Gastrocnemius medialis (tissue), 4 donors: ENCODE measurements around the gene REX1BD. TPM values are rescaled to one million over a fixed set of nuclear protein-coding genes. Genes with fewer than 3 reads are reported as not detected.

Experiments used
- ATAC-seq, 2 donors: fragments of 150-250 bp; one replicate each; pipeline ENCODE4 v1.9.1; 2016
- DNase-seq, 2 donors: peaks; one replicate each; pipeline ENCODE4 v3.0.0-alpha.2; 2019
- H3K27ac ChIP-seq, 4 donors: fragments of 200-600 bp; sonication (generic); 1 replicate in 1 of 4; 2 replicates in 3 of 4; pipeline ENCODE4 v1.5.1; 2016 to 2018; ENCODE audit warnings: mild to moderate bottlenecking in 2 of 4, moderate library complexity in 1 of 4
- H3K27me3 ChIP-seq, 3 donors: fragments of 200-600 bp; sonication (generic) in 2 of 3; 1 replicate in 1 of 3; 2 replicates in 2 of 3; pipeline versions ENCODE4 v1.5.1 to v1.6.0; 2016 to 2019; ENCODE audit warnings: mild to moderate bottlenecking in 1 of 3, moderate library complexity in 1 of 3
- H3K36me3 ChIP-seq, 2 donors: fragments of 200-600 bp; sonication (generic) in 1 of 2; one replicate each; pipeline ENCODE4 v1.5.1; 2017 to 2018
- H3K4me1 ChIP-seq, 2 donors: fragments of 200-600 bp; sonication (generic) in 1 of 2; one replicate each; pipeline ENCODE4 v1.5.1; 2016 to 2017; ENCODE audit warnings: mild to moderate bottlenecking in 2 of 2
- H3K4me3 ChIP-seq, 4 donors: fragments of 200-600 bp; sonication (generic) in 3 of 4; 1 replicate in 1 of 4; 2 replicates in 3 of 4; pipeline ENCODE4 v1.5.1; 2016 to 2019; ENCODE audit warnings: mild to moderate bottlenecking in 2 of 4
- H3K9me3 ChIP-seq, 3 donors: fragments of 200-600 bp; sonication (generic) in 2 of 3; 1 replicate in 1 of 3; 2 replicates in 2 of 3; pipeline ENCODE4 v1.5.1; 2016 to 2019
- CTCF ChIP-seq, 5 experiments: fragments of 450-650 bp in 3 of 5; fragments of 200-600 bp in 2 of 5; sonication (generic) in 2 of 5; IDR thresholded peaks in 4 of 5; conservative IDR thresholded peaks in 1 of 5; 1 replicate in 4 of 5; 2 replicates in 1 of 5; pipeline ENCODE4 v1.5.1; 2016 to 2019; ENCODE audit warnings: antibody characterized with exemption in 5 of 5, mild to moderate bottlenecking in 3 of 5, moderate library complexity in 3 of 5
- POLR2A ChIP-seq, 2 donors: fragments of 450-650 bp; IDR thresholded peaks; one replicate each; pipeline ENCODE4 v1.6.1; 2017; ENCODE audit warnings: antibody characterized with exemption in 2 of 2, mild to moderate bottlenecking in 2 of 2, moderate library complexity in 2 of 2
- in situ Hi-C, 4 donors: fragments of 200-750 bp; cut with MboI; loops; one replicate each; pipeline versions ENCODE4 v1.15.0 to v1.8.0; 2017; ENCODE audit warnings: low sequenced_read_pairs in 4 of 4
- intact Hi-C: fragments of 100-400 bp; cut with DNase I; formaldehyde crosslinking; loops from one replicate; pipeline ENCODE4 v1.15.1; 2023; ENCODE audit warnings: low total_unique reads
- total RNA-seq, 4 donors: library from RNA; depleted of rRNA; stranded (reverse); fragments of >200 nt; gene quantifications; one replicate each; pipeline versions ENCODE4 v1.1.0 to v1.2.3, GENCODE V29; 2016

The REX1BD gene
- total RNA-seq, 4 donors from 2014 or later, result 163 to 337 (median 187) TPM

- ATAC-seq (no peak), DNase-seq (no peak)
- peak overlapping the region in 3 of 4 donors; percentile 30 to 38 (median 31) for H3K27ac ChIP-seq
- peaks cover 57 to 60% (median 58%) of the 10 kb centered on the region in 3 donors for H3K27me3 ChIP-seq
- intact Hi-C loops, result no loop called here
- TF ChIP-seq CTCF (IDR thresholded peaks at IDR 0.05 in 4 of 5, conservative IDR thresholded peaks at IDR 0.05 in 1 of 5), result no peak
- TF ChIP-seq POLR2A (IDR thresholded peaks at IDR 0.05), result no peak
- in situ Hi-C loops, result no loop called here
- peaks cover 5 to 20% of the 10 kb centered on the region in 2 donors for H3K4me1 ChIP-seq
- no peaks in the 10 kb centered on the region for H3K9me3 ChIP-seq
- H3K36me3 ChIP-seq, result no peaks in the 10 kb centered on the region
- peak overlapping the region; percentile 8 to 35 (median 24) for H3K4me3 ChIP-seq
These were observed 17.1 kb downstream of the REX1BD start for GRCh38 chr19:18605546-18606280.

DNA sequence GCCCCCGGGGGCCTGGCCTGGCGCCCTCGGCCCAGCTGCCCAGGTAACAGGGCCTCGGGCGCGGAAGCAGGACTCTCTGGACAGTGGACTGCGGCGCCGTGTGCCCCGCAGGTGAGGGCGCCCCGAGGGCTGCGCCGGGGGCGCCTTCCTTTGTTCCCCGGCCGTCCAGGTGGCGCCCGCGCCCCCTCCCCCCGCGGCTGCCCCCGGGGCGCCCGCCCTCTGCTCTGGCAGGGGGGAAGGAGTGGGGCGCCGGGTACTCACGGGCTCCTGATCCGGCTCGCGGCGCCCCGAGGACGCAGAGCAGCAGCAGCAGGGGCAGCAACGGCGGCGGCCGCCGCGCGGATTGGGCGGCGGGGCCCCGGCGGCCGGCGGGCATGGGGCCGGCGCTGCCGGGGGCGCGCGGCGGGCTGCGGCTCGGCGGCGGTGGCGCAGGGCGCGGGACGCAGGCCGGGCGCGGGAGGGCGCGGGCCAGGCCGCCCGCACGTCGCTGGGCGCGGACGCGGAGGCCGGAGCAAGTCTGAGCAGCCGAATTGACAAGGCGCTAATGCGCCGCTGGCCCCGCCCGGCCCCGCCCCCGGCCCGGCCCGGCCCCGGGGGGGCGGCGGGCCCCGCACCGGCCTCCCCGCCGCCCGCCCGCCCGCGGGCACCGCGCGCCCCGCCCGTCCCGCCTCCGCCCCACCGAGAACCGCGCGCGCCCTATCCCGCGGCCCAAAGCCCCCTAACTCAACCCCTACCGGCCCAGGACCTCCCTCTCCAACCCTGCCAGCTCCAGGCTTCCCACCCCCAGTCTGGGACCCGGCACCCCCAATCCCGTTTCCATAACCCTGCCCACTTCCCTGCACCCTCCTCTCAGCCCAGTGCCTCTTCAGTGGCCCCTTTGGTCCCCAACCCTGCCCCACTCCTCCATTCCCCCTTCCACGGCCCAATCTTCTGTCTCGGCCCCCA, 18.0 kb downstream of the REX1BD start, which contains the start of gene CRLF1:
Gene CRLF1, minus strand, starts transcription at position 519 of the 945 bp plus-strand sequence. Its CDS starts 143 bp downstream, at position 376.
- Histone ChIP-seq H3K4me3 (peak within 1 kb of the TSS; percentile 28 to 49 (median 42)), H3K27me3 (peaks cover 65 to 68% (median 65%) of the 10 kb centered on the region in 3 donors), H3K36me3 (no peaks in the 10 kb centered on the region), H3K9me3 (no peaks in the 10 kb centered on the region), H3K4me1 (peaks cover 5 to 23% of the 10 kb centered on the region in 2 donors), H3K27ac (peak within 1 kb of the TSS in 3 of 4 donors; percentile 11 to 30 (median 18))
- intact Hi-C loops, result no loop called here
- in situ Hi-C loops, result no loop called here
- TF ChIP-seq CTCF (IDR thresholded peaks at IDR 0.05 in 4 of 5, conservative IDR thresholded peaks at IDR 0.05 in 1 of 5) (no peak), POLR2A (IDR thresholded peaks at IDR 0.05) (no peak)
- peak in 1 of 2 donors; percentile 43 for DNase-seq
- peak; percentile 27 to 45 for ATAC-seq

DNA sequence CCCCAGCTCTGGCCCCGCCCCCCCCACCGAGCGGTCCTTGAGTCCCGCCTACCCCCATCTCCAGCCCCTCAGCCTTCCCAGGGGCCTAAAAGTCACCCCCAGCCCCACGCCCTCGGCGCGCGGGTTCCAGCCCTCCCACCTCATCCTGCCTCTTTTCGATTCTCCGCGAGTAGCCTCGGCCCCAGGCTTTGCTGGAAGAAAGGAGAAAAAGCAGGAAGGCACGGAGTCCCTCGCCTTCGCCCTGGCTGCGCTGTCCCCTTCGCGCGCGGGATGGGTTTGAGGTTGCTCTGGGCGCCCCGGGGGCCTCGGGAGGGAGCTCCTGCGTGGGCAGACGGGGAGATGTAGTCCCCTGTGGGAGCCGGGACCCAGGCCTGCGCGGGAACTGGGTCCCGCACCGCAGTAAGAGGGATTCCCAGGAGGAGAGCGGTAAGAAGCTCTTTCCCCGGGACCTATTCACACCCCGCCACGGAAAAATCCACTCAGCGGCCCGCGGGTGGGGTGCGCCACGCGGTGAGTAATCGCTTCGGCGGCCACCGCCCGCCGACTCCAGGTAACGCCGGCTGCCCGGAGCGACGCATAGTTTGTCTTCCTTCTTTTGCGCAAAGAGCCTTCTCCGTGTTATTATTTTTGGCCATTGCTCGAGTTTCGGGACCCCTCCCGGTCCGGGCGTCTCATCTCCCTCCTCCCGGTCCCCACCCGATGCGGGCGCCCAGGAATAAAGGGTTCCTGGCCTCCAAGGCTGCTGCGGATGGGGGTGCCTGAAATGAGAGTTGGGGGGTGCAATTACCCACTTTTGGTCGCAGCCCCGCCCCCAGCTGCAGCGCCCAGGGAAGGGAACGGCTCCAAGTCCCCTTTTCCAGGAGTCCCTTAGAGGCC, 18.9 kb downstream of the REX1BD start:
- no peaks in the 10 kb centered on the region for H3K36me3 ChIP-seq
- DNase-seq, result no peak
- TF ChIP-seq POLR2A (IDR thresholded peaks at IDR 0.05) (no peak), CTCF (IDR thresholded peaks at IDR 0.05 in 4 of 5, conservative IDR thresholded peaks at IDR 0.05 in 1 of 5) (no peak)
- peak overlapping the region; percentile 28 to 49 (median 42) for H3K4me3 ChIP-seq
- in situ Hi-C loops (no loop called here), intact Hi-C loops (no loop called here)
- H3K4me1 ChIP-seq, result peaks cover 5 to 32% of the 10 kb centered on the region in 2 donors
- H3K27ac ChIP-seq, result peak overlapping the region in 2 of 4 donors; percentile 11 to 18
- ATAC-seq, result no peak
- no peaks in the 10 kb centered on the region for H3K9me3 ChIP-seq
- H3K27me3 ChIP-seq, result peaks cover 74 to 77% (median 74%) of the 10 kb centered on the region in 3 donors
